ENCODE data around the gene KNDC1. TPM values are rescaled to one million over a fixed set of nuclear protein-coding genes. Genes with fewer than 3 reads are reported as not detected.

KNDC1 gene
- total and polyA plus RNA-seq, 2 of the 4 experiments (the other 2 are of a cell fraction) = 0.18 to 1.1 TPM

DNA sequence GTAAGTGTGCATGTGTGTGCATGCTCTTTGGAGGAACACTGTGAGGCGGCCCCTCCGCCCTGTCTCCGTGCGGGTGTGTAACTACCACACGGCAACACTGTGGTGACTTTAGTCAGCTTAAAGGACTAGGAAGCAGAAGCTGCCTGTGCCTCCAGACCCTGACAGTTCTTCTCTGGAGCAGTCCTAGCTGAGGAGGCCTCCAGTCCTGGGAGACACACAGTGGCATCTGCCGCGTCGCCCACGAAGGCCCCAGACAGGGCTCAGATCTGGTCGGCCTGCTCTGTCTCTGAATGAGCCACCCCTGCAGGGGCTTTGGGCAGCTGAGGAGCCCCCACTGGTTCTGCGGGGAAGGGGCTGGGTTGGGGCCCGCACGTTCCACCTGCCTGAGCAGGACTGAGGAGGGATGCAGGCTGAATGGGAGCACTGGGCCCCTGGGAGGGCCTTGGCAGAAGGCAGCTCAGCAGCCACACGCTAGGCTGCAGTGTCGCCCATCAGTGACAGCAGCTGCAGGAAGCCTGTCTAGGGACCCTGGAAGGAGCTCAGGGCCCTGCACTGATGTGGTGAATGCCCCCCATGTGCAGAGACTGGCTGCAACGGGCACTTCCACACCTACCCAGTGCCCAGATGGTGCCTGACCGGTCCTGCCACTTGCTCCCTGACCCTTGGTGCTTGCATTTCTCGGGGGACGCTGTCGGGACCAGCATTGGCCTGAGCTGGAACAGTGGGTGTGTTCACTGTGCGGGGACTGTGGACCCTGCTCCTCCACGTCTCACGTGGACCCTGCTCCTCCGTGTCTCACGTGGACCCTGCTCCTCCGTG, 27.3 kb upstream of the KNDC1 start:
- Histone ChIP-seq H3K27ac (ENCODE audit: insufficient read depth, low read length) (no peak overlapping the region), H4K5ac (ENCODE audit: low read depth, low read length) (no peak overlapping the region), H2BK15ac (ENCODE audit: low read depth, low read length) (no peak overlapping the region), H3K56ac (ENCODE audit: extremely low read depth, insufficient read depth, low read length) (no peak overlapping the region), H3K27me3 (ENCODE audit: control insufficient read depth, insufficient read depth, low read length) (peaks cover 3% of the 10 kb centered on the region; the same call in 1 of the 2 replicates), H3K9me3 (ENCODE audit: control insufficient read depth, insufficient read depth, low read length) (peaks cover 1% of the 10 kb centered on the region; the same call in 1 of the 2 replicates), H3K4me1 (ENCODE audit: control insufficient read depth, insufficient read depth, low read length) (no peaks in the 10 kb centered on the region), H3K4me2 (ENCODE audit: low read depth, low read length) (no peak overlapping the region), H4K20me1 (ENCODE audit: insufficient read depth, low read length) (no peaks in the 10 kb centered on the region), H3K79me1 (ENCODE audit: low read depth in 1 of 2, low read length in 2 of 2) (no peaks in the 10 kb centered on the region), H3K23ac (ENCODE audit: low read depth, low read length) (no peak overlapping the region), H2AFZ (replicated peaks; ENCODE audit: low read length, poor library complexity) (no peak overlapping the region), H3K9me1 (ENCODE audit: insufficient read depth, low read length) (no peaks in the 10 kb centered on the region), H2BK120ac (ENCODE audit: low read depth, low read length) (no peak overlapping the region), H4K8ac (ENCODE audit: low read depth in 2 of 2, low read length in 2 of 2) (no peak overlapping the region), H2BK5ac (ENCODE audit: low read depth, low read length, poor library complexity, severe bottlenecking) (no peak overlapping the region), H3K14ac (replicated peaks; ENCODE audit: low read depth, low read length) (no peak overlapping the region), H3K36me3 (ENCODE audit: control insufficient read depth, insufficient read depth, low read length) (no peaks in the 10 kb centered on the region), H3K9ac (ENCODE audit: low read depth, low read length) (no peak overlapping the region), H3K4ac (ENCODE audit: low read depth, low read length) (no peak overlapping the region), H2BK20ac (ENCODE audit: low read depth, low read length) (no peak overlapping the region), H2AK9ac (replicated peaks; ENCODE audit: low read depth, low read length, poor library complexity) (no peak overlapping the region), H3K18ac (ENCODE audit: low read depth, low read length) (no peak overlapping the region), H2AK5ac (ENCODE audit: low read depth, low read length) (no peak overlapping the region), H3K4me3 (ENCODE audit: insufficient read depth, low read depth, low read length) (no peak overlapping the region), H4K91ac (ENCODE audit: insufficient read depth, low read depth, low read length) (no peak overlapping the region)
- intact Hi-C loops (cut with micrococcal nuclease) = no loop called here
- dilution Hi-C loops (cut with HindIII; ENCODE audit: low sequenced_read_pairs, unreplicated experiment) = no loop called here
- ATAC-seq (ENCODE audit: low read depth) (no peak), DNase-seq (no peak)
- WGBS, 2 experiments (ENCODE audit: extremely low coverage in 2 of 2, insufficient read length in 1 of 2) = 65% methylated on average over 16 of the region's 26 CpGs; no CpG with 5 or more reads in 1 of the 2 experiments
- in situ Hi-C loops (cut with MboI; ENCODE audit: low sequenced_read_pairs) = loop anchor here (25.0 kb wide), 1 partner anchor 470 kb away; no protein-coding TSS in a partner anchor
- no TSS peak for BruUV-seq (replicated peaks)
- POLR2A ChIA-PET (ENCODE audit: unreplicated experiment) = interaction anchor here (0.6 kb wide), 1 partner anchor 14 kb away, joined by 3 read pairs; no protein-coding TSS in a partner anchor
- TF ChIP-seq SMC3 (IDR thresholded peaks at IDR 0.05; ENCODE audit: low read depth, low read length) = no peak
- no peak for TF ChIP-seq CEBPB (IDR thresholded peaks at IDR 0.05; ENCODE audit: low read depth, low read length)
- TF ChIP-seq MAZ (IDR thresholded peaks at IDR 0.05; ENCODE audit: borderline replicate concordance, low read depth, low read length) = no peak
- CTCF ChIA-PET = no interaction called here
